Neural crest cell (in vitro differentiated cells): ENCODE data around the gene B3GNT4. TPM values are rescaled to one million over a fixed set of nuclear protein-coding genes. Genes with fewer than 3 reads are reported as not detected.
A peak's percentile ranks its signal among the peaks of the same experiment; 100 is the strongest.

Source experiments
- DNase-seq: peaks from one replicate; pipeline ENCODE4 v3.0.0; 2021; ENCODE audit warnings: low read depth, mixed read lengths, low spot score
- H3K27ac Mint-ChIP-seq: one replicate; pipeline ENCODE4 v1.8.0; 2021; ENCODE audit warnings: mild to moderate bottlenecking, mixed read lengths; ENCODE audit not compliant: unreplicated experiment
- H3K27me3 Mint-ChIP-seq: 2 replicates; pipeline ENCODE4 v1.8.0; 2021; ENCODE audit warnings: low read depth, mild to moderate bottlenecking, mixed read lengths
- H3K36me3 Mint-ChIP-seq: 2 replicates; pipeline ENCODE4 v1.8.0; 2021; ENCODE audit warnings: low read depth, mild to moderate bottlenecking, mixed read lengths
- H3K4me1 Mint-ChIP-seq: 2 replicates; pipeline ENCODE4 v1.8.0; 2021; ENCODE audit warnings: mixed read lengths
- H3K4me3 Mint-ChIP-seq: one replicate; pipeline ENCODE4 v1.8.0; 2021; ENCODE audit warnings: mild to moderate bottlenecking, mixed read lengths
- H3K9me3 Mint-ChIP-seq: 2 replicates; pipeline ENCODE4 v1.8.0; 2021; ENCODE audit warnings: mixed read lengths
- total RNA-seq: library from RNA; stranded (reverse); gene quantifications from 2 replicates; pipeline ENCODE4 v1.2.1, GENCODE V29; 2021
- TF ChIP-seq, protein P1 (sequence below): fragments of 200-600 bp; sonication (generic); conservative IDR thresholded peaks from 2 replicates; pipeline ENCODE4 v1.5.0; 2021; ENCODE audit warnings: antibody characterized with exemption, mild to moderate bottlenecking

B3GNT4 gene
- total RNA-seq, 1 donor from 2014 or later: 0.19 TPM

DNA sequence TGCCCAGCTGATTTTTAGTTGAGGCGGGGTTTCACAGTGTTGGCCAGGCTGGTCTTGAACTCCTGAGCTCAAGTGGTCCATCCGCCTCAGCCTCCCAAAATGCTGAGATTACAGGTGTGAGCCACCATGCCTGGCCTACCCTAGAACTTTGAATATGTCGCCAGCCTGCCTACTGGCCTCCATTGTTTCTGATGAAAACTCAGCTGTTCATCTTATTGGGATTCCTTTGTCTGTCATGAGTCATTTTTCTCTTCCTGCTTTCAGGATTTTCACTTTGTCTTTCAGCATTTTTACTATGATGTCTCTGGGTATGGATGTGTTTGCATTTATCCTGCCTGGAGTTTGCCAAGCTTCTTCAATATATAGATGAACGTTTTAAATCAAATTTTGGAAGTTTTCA is 8.1 kb upstream of the B3GNT4 start:
- H3K27ac Mint-ChIP-seq: no peak overlapping the region
- peaks cover 8% of the 10 kb centered on the region for H3K9me3 Mint-ChIP-seq
- H3K4me1 Mint-ChIP-seq: peaks cover 8% of the 10 kb centered on the region

DNA sequence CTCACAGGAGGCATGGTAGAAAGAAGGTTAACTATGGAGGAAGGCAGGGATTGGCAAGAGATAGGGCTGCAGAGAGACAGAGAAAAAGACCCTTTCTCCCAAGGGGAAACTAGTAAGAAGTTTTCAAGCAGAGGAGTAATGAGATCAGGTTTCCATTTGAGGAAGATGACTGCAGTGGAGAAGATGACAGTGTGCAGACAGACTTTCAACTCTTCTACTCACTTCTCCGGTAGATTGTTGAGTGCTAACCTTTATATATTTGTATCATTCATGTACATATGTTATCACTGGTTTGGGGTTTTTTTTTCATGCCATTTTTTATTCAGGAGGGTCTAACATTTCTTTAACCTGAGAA is 5.9 kb upstream of the B3GNT4 start:
- Mint-ChIP-seq H3K4me1 (peaks cover 7% of the 10 kb centered on the region), H3K4me3 (no peak overlapping the region), H3K36me3 (no peaks in the 10 kb centered on the region), H3K9me3 (peaks cover 8% of the 10 kb centered on the region), H3K27me3 (peaks cover 36% of the 10 kb centered on the region), H3K27ac (no peak overlapping the region)
- TF ChIP-seq, protein P1, sequence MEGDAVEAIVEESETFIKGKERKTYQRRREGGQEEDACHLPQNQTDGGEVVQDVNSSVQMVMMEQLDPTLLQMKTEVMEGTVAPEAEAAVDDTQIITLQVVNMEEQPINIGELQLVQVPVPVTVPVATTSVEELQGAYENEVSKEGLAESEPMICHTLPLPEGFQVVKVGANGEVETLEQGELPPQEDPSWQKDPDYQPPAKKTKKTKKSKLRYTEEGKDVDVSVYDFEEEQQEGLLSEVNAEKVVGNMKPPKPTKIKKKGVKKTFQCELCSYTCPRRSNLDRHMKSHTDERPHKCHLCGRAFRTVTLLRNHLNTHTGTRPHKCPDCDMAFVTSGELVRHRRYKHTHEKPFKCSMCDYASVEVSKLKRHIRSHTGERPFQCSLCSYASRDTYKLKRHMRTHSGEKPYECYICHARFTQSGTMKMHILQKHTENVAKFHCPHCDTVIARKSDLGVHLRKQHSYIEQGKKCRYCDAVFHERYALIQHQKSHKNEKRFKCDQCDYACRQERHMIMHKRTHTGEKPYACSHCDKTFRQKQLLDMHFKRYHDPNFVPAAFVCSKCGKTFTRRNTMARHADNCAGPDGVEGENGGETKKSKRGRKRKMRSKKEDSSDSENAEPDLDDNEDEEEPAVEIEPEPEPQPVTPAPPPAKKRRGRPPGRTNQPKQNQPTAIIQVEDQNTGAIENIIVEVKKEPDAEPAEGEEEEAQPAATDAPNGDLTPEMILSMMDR: no peak
- no peak for DNase-seq

More for the DNA sequence above, 8.1 kb upstream of the B3GNT4 start:
- Mint-ChIP-seq H3K4me3 (no peak overlapping the region), H3K36me3 (no peaks in the 10 kb centered on the region), H3K27me3 (peaks cover 20% of the 10 kb centered on the region)
- no peak for DNase-seq
- TF ChIP-seq, protein P1: no peak

DNA sequence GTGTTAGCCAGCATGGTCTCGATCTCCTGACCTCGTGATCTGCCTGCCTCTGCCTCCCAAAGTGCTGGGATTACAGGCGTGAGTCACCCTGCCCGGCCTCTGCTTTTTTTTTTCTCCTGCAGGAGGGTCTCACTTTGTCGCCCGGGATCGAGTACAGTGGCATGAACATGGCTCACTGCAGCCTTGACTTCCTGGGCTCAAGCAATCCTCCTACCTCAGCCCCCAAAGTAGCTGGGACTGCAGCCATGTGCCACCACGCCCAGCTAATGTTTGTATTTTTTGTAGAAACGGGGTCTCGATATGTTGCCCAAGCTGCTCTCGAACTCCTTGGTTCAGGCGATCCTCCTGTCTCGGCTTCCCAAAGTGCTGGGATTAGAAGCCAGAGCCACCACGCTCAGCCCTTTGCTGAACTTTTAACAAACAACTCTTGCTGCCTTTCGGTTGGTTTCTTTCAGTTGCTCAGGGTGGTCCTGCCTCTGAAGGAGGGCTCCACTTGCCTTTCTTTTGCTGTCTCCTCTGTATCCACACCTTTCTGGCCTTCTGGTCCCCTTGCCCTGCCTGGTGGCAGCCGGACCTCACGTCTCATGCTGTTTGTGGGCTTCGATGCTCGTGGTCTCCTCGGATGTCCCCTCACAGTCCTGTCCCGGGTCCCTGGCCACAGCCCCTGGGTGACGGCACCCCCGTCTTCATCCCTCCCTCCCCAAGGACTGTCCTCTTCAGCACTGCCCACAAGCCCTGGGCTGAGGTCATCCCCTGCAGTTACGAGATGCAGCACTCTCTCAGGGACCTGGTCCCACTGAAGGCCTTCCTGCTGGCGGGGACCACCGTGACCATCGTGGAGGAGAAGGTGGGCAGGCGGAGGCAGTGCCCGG is 3.8 kb upstream of the B3GNT4 start:
- DNase-seq: no peak
- H3K4me3 Mint-ChIP-seq: no peak overlapping the region
- H3K9me3 Mint-ChIP-seq: peaks cover 7% of the 10 kb centered on the region
- peaks cover 48% of the 10 kb centered on the region for H3K27me3 Mint-ChIP-seq
- no peaks in the 10 kb centered on the region for H3K36me3 Mint-ChIP-seq
- H3K27ac Mint-ChIP-seq: no peak overlapping the region
- H3K4me1 Mint-ChIP-seq: peaks cover 10% of the 10 kb centered on the region
- TF ChIP-seq, protein P1: no peak

DNA sequence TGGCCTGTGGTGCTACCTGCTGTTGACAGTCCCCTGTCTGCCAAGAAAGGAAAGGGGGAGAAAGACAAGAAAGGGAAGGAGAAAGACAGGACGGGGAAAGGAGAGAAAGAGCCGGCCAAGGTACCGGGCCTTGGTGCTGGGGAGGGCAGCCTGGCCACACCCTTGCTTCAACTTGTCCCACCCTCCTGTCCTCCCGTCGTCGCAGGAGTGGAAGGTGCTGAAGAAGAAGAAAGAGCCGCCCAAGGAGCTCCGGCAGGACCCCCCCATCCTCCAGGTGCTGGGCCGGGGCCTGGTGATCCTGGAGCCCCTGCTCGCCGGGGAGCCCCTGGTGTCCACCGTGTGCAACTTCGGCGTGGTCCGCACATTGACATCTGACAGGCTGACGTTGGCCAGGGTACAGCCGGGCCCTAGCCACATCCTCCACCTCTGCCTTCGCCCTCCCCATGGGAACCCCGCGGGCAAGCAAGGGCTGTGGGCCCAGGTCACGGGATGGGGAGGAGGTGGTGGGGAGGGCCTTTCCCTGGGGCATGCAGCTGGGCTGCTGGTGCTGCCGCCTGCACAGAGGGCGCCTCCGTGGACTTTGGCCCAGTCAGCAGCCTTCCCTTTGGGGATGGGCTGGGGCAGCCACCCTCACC is 2.9 kb upstream of the B3GNT4 start:
- H3K9me3 Mint-ChIP-seq: peaks cover 2% of the 10 kb centered on the region
- no peak overlapping the region for H3K27ac Mint-ChIP-seq
- TF ChIP-seq, protein P1: peak; percentile 22
- no peak for DNase-seq
- H3K27me3 Mint-ChIP-seq: peaks cover 56% of the 10 kb centered on the region
- H3K4me1 Mint-ChIP-seq: peaks cover 15% of the 10 kb centered on the region
- H3K4me3 Mint-ChIP-seq: no peak overlapping the region
- H3K36me3 Mint-ChIP-seq: no peaks in the 10 kb centered on the region

DNA sequence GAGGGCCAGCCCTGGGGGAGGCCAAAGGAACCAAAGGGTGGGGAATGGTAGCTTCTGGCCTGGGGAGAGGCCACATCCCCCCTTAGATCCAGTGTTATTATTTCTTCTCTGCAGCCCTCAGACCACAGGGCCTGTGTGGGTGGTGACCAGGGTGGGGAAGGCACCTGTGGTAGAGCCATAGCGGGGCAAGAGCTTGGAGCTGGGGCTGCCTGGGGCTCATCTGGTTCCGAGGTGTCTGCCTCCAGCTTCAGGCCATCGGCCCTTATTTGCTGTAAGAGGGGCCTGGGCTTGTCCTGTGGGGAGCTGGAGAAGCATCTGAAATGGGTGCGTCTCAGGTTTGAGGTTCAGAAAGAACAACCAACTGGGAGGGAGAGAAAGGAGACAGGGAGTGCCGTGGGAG is 2.1 kb upstream of the B3GNT4 start:
- Mint-ChIP-seq H3K27me3 (peaks cover 61% of the 10 kb centered on the region), H3K27ac (peak overlapping the region; percentile 71), H3K36me3 (no peaks in the 10 kb centered on the region), H3K4me1 (peaks cover 15% of the 10 kb centered on the region), H3K4me3 (peak overlapping the region; percentile 34), H3K9me3 (no peaks in the 10 kb centered on the region)
- TF ChIP-seq, protein P1: no peak
- DNase-seq: no peak
